HCT116 (cell line): ENCODE data around the gene BCAP31.

Source experiments
- CBX3 ChIP-seq: IDR thresholded peaks from 2 replicates; pipeline ENCODE4 v1.6.1; 2012; ENCODE audit warnings: low read depth
- EGR1 ChIP-seq: IDR thresholded peaks from 2 replicates; pipeline ENCODE4 v1.6.1; 2012; ENCODE audit warnings: low read depth
- EZH2 ChIP-seq: fragments of 200-600 bp; sonication (generic); IDR thresholded peaks from 2 replicates; pipeline ENCODE4 v1.6.1; 2017; ENCODE audit warnings: antibody characterized with exemption, mixed run types
- EZH2phosphoT487 ChIP-seq: fragments of 200-600 bp; IDR thresholded peaks from 2 replicates; pipeline ENCODE4 v1.6.1; 2018; ENCODE audit warnings: antibody characterized with exemption, borderline replicate concordance
- FOSL1 ChIP-seq: IDR thresholded peaks from 2 replicates; pipeline ENCODE4 v1.6.1; 2012; ENCODE audit warnings: low read depth
- JUND ChIP-seq: IDR thresholded peaks from 2 replicates; pipeline ENCODE4 v1.6.1; 2012
- POLR2A ChIP-seq: IDR thresholded peaks from 2 replicates; pipeline ENCODE4 v1.7.0; 2011; ENCODE audit warnings: borderline replicate concordance; ENCODE audit not compliant: insufficient read depth, insufficient read length; ENCODE audit errors: extremely low read depth
- POLR2AphosphoS5 ChIP-seq: IDR thresholded peaks from 2 replicates; pipeline ENCODE4 v1.6.1; 2011; ENCODE audit warnings: mild to moderate bottlenecking, low read depth, low read length, moderate library complexity
- RAD21 ChIP-seq: IDR thresholded peaks from 2 replicates; pipeline ENCODE4 v1.6.1; 2012; ENCODE audit warnings: low read depth, mild to moderate bottlenecking
- SIN3A ChIP-seq: IDR thresholded peaks from 2 replicates; pipeline ENCODE4 v1.6.1; 2012; ENCODE audit warnings: low read depth
- SRF ChIP-seq: IDR thresholded peaks from 2 replicates; pipeline ENCODE4 v1.6.1; 2012; ENCODE audit warnings: low read depth
- ZFX ChIP-seq: fragments of 450-650 bp; IDR thresholded peaks from 2 replicates; pipeline ENCODE4 v1.6.1; 2017
- TF ChIP-seq, protein P1 (sequence below), 3 experiments: fragments of 200-600 bp in 1 of 3; sonication (generic) in 1 of 3; IDR thresholded peaks in 2 of 3; conservative IDR thresholded peaks in 1 of 3; 2 replicates each; pipeline ENCODE4 v1.5.1; 2012 to 2017; ENCODE audit warnings: low read depth in 2 of 3, low read length in 2 of 3, antibody characterized with exemption in 1 of 3, borderline replicate concordance in 1 of 3, control low read depth in 1 of 3, mild to moderate bottlenecking in 1 of 3, mixed read lengths in 1 of 3, mixed run types in 1 of 3, moderate library complexity in 1 of 3; ENCODE audit not compliant: insufficient read depth in 1 of 3
- TF ChIP-seq, protein P2 (sequence below): IDR thresholded peaks from 2 replicates; pipeline ENCODE4 v1.6.1; 2012; ENCODE audit warnings: low read depth

GRCh38 chrX:153659268-153659667, 64.9 kb downstream of the BCAP31 start:
- TF ChIP-seq POLR2A (no peak), EZH2 (no peak), POLR2AphosphoS5 (no peak), FOSL1 (no peak), EZH2phosphoT487 (no peak), SRF (no peak), JUND (no peak), CBX3 (no peak), RAD21 (no peak), SIN3A (no peak), ZFX (no peak), EGR1 (no peak)
- TF ChIP-seq, protein P1, sequence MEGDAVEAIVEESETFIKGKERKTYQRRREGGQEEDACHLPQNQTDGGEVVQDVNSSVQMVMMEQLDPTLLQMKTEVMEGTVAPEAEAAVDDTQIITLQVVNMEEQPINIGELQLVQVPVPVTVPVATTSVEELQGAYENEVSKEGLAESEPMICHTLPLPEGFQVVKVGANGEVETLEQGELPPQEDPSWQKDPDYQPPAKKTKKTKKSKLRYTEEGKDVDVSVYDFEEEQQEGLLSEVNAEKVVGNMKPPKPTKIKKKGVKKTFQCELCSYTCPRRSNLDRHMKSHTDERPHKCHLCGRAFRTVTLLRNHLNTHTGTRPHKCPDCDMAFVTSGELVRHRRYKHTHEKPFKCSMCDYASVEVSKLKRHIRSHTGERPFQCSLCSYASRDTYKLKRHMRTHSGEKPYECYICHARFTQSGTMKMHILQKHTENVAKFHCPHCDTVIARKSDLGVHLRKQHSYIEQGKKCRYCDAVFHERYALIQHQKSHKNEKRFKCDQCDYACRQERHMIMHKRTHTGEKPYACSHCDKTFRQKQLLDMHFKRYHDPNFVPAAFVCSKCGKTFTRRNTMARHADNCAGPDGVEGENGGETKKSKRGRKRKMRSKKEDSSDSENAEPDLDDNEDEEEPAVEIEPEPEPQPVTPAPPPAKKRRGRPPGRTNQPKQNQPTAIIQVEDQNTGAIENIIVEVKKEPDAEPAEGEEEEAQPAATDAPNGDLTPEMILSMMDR (IDR thresholded peaks at IDR 0.05 in 2 of 3, conservative IDR thresholded peaks at IDR 0.05 in 1 of 3; ENCODE audit: borderline replicate concordance in 1 of 3, insufficient read depth in 1 of 3, low read depth in 2 of 3, low read length in 2 of 3): no peak
- TF ChIP-seq, protein P2, sequence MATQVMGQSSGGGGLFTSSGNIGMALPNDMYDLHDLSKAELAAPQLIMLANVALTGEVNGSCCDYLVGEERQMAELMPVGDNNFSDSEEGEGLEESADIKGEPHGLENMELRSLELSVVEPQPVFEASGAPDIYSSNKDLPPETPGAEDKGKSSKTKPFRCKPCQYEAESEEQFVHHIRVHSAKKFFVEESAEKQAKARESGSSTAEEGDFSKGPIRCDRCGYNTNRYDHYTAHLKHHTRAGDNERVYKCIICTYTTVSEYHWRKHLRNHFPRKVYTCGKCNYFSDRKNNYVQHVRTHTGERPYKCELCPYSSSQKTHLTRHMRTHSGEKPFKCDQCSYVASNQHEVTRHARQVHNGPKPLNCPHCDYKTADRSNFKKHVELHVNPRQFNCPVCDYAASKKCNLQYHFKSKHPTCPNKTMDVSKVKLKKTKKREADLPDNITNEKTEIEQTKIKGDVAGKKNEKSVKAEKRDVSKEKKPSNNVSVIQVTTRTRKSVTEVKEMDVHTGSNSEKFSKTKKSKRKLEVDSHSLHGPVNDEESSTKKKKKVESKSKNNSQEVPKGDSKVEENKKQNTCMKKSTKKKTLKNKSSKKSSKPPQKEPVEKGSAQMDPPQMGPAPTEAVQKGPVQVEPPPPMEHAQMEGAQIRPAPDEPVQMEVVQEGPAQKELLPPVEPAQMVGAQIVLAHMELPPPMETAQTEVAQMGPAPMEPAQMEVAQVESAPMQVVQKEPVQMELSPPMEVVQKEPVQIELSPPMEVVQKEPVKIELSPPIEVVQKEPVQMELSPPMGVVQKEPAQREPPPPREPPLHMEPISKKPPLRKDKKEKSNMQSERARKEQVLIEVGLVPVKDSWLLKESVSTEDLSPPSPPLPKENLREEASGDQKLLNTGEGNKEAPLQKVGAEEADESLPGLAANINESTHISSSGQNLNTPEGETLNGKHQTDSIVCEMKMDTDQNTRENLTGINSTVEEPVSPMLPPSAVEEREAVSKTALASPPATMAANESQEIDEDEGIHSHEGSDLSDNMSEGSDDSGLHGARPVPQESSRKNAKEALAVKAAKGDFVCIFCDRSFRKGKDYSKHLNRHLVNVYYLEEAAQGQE: no peak
